Limb (tissue), 2 donors: ENCODE measurements around the gene LENG9.
A peak's percentile ranks its signal among the peaks of the same experiment; 100 is the strongest.

ENCODE experiments used
- DNase-seq, 2 donors: peaks; one replicate each; pipeline ENCODE4 v3.0.0-alpha.2; 2016; ENCODE audit errors: extremely low spot score in 2 of 2

LENG9 gene

GRCh38 chr19:54422136-54422535, 41.4 kb downstream of the LENG9 start:
- DNase-seq, result no peak

GRCh38 chr19:54421521-54421920, 42.1 kb downstream of the LENG9 start:
- no peak for DNase-seq

GRCh38 chr19:54421169-54421516, 42.4 kb downstream of the LENG9 start:
- no peak for DNase-seq

- peak in 1 of 2 donors; percentile 85 for DNase-seq
Measured at GRCh38 chr19:54420383-54421168, 43.0 kb downstream of the LENG9 start.

GRCh38 chr19:54420068-54420382, 43.6 kb downstream of the LENG9 start:
- no peak for DNase-seq

GRCh38 chr19:54418930-54419800, 44.4 kb downstream of the LENG9 start:
- DNase-seq, result no peak

GRCh38 chr19:54418030-54418929, 45.3 kb downstream of the LENG9 start:
- no peak for DNase-seq

GRCh38 chr19:54416695-54417491, 46.7 kb downstream of the LENG9 start:
- DNase-seq, result no peak

- DNase-seq, result peak in 1 of 2 donors; percentile 46
Measured at GRCh38 chr19:54415901-54416673, 47.5 kb downstream of the LENG9 start.

GRCh38 chr19:54415208-54415900, 48.2 kb downstream of the LENG9 start, which contains the start of gene TTYH1:
TTYH1 (plus strand) TSS chr19:54415464; CDS start chr19:54415553, 89 bp downstream.
- DNase-seq, result peak in 1 of 2 donors; percentile 80

GRCh38 chr19:54414156-54414555, 49.4 kb downstream of the LENG9 start:
- no peak for DNase-seq

GRCh38 chr19:54412877-54413276, 50.7 kb downstream of the LENG9 start:
- no peak for DNase-seq
